ENCODE measurements around the gene SETD1B.

The SETD1B gene

GRCh38 chr12:121798787-121799155 is 5.0 kb upstream of the SETD1B start:
- FAIRE-seq (no peak), DNase-seq (ENCODE audit: insufficient read length) (no peak)
- TF ChIP-seq POLR2A (IDR thresholded peaks at IDR 0.05; ENCODE audit: low read depth, low read length) (no peak), TAF1 (IDR thresholded peaks at IDR 0.05; ENCODE audit: borderline replicate concordance, low read depth, low read length) (no peak), POLR2AphosphoS5 (IDR thresholded peaks at IDR 0.05; ENCODE audit: low read depth, low read length) (no peak)

GRCh38 chr12:121799156-121799841 is 4.5 kb upstream of the SETD1B start:
- FAIRE-seq (peak; percentile 46), DNase-seq (ENCODE audit: insufficient read length) (peak; percentile 59)
- TF ChIP-seq TAF1 (IDR thresholded peaks at IDR 0.05; ENCODE audit: borderline replicate concordance, low read depth, low read length) (no peak), POLR2A (IDR thresholded peaks at IDR 0.05; ENCODE audit: low read depth, low read length) (no peak; the same call in 1 of the 2 replicates), POLR2AphosphoS5 (IDR thresholded peaks at IDR 0.05; ENCODE audit: low read depth, low read length) (no peak)

- FAIRE-seq: peak; percentile 50
- TF ChIP-seq POLR2A (IDR thresholded peaks at IDR 0.05; ENCODE audit: low read depth, low read length) (peak; percentile 40; the same call in 1 of the 2 replicates), POLR2AphosphoS5 (IDR thresholded peaks at IDR 0.05; ENCODE audit: low read depth, low read length) (no peak), TAF1 (IDR thresholded peaks at IDR 0.05; ENCODE audit: borderline replicate concordance, low read depth, low read length) (no peak)
- DNase-seq (ENCODE audit: insufficient read length): peak; percentile 78
These were observed 3.7 kb upstream of the SETD1B start for GRCh38 chr12:121799842-121800693.

- FAIRE-seq (peak; percentile 9), DNase-seq (ENCODE audit: insufficient read length) (no peak)
- TF ChIP-seq POLR2A (IDR thresholded peaks at IDR 0.05; ENCODE audit: low read depth, low read length) (peak; percentile 80), TAF1 (IDR thresholded peaks at IDR 0.05; ENCODE audit: borderline replicate concordance, low read depth, low read length) (0 out of 2 replicates have a peak, but pooled peaks have one; percentile 16), POLR2AphosphoS5 (IDR thresholded peaks at IDR 0.05; ENCODE audit: low read depth, low read length) (peak; percentile 77)
These were observed 2.9 kb upstream of the SETD1B start for GRCh38 chr12:121800694-121801594.

GRCh38 chr12:121801595-121802484 is 2.0 kb upstream of the SETD1B start:
- FAIRE-seq: peak; percentile 65
- no peak; the same call in 1 of the 2 replicates for TF ChIP-seq POLR2AphosphoS5 (IDR thresholded peaks at IDR 0.05; ENCODE audit: low read depth, low read length)
- no peak; the same call in 1 of the 2 replicates for TF ChIP-seq POLR2A (IDR thresholded peaks at IDR 0.05; ENCODE audit: low read depth, low read length)
- TF ChIP-seq TAF1 (IDR thresholded peaks at IDR 0.05; ENCODE audit: borderline replicate concordance, low read depth, low read length): no peak
- no peak for DNase-seq (ENCODE audit: insufficient read length)

- no peak for DNase-seq (ENCODE audit: insufficient read length)
- no peak for FAIRE-seq
- TF ChIP-seq POLR2AphosphoS5 (IDR thresholded peaks at IDR 0.05; ENCODE audit: low read depth, low read length) (no peak), TAF1 (IDR thresholded peaks at IDR 0.05; ENCODE audit: borderline replicate concordance, low read depth, low read length) (no peak), POLR2A (IDR thresholded peaks at IDR 0.05; ENCODE audit: low read depth, low read length) (no peak)
These were observed 1.3 kb upstream of the SETD1B start for GRCh38 chr12:121802485-121802842.

GRCh38 chr12:121802843-121803698 is 738 bp upstream of the SETD1B start:
- DNase-seq (ENCODE audit: insufficient read length) (peak; percentile 77), FAIRE-seq (peak; percentile 92)
- TF ChIP-seq TAF1 (IDR thresholded peaks at IDR 0.05; ENCODE audit: borderline replicate concordance, low read depth, low read length) (peak; percentile 86), POLR2A (IDR thresholded peaks at IDR 0.05; ENCODE audit: low read depth, low read length) (peak; percentile 90), POLR2AphosphoS5 (IDR thresholded peaks at IDR 0.05; ENCODE audit: low read depth, low read length) (peak; percentile 98)

GRCh38 chr12:121804417-121805111 is 755 bp downstream of the SETD1B start:
- TF ChIP-seq TAF1 (IDR thresholded peaks at IDR 0.05; ENCODE audit: borderline replicate concordance, low read depth, low read length) (no peak), POLR2A (IDR thresholded peaks at IDR 0.05; ENCODE audit: low read depth, low read length) (no peak), POLR2AphosphoS5 (IDR thresholded peaks at IDR 0.05; ENCODE audit: low read depth, low read length) (no peak)
- FAIRE-seq (no peak), DNase-seq (ENCODE audit: insufficient read length) (no peak)

All from GM12892 (cell line).